ENCODE measurements around the gene CHAF1A. TPM values are rescaled to one million over a fixed set of nuclear protein-coding genes. Genes with fewer than 3 reads are reported as not detected.
A peak's percentile ranks its signal among the peaks of the same experiment; 100 is the strongest.

Gene CHAF1A
- total RNA-seq, 2 experiments from 2014 or later = 57.3 to 65.1 TPM

DNA sequence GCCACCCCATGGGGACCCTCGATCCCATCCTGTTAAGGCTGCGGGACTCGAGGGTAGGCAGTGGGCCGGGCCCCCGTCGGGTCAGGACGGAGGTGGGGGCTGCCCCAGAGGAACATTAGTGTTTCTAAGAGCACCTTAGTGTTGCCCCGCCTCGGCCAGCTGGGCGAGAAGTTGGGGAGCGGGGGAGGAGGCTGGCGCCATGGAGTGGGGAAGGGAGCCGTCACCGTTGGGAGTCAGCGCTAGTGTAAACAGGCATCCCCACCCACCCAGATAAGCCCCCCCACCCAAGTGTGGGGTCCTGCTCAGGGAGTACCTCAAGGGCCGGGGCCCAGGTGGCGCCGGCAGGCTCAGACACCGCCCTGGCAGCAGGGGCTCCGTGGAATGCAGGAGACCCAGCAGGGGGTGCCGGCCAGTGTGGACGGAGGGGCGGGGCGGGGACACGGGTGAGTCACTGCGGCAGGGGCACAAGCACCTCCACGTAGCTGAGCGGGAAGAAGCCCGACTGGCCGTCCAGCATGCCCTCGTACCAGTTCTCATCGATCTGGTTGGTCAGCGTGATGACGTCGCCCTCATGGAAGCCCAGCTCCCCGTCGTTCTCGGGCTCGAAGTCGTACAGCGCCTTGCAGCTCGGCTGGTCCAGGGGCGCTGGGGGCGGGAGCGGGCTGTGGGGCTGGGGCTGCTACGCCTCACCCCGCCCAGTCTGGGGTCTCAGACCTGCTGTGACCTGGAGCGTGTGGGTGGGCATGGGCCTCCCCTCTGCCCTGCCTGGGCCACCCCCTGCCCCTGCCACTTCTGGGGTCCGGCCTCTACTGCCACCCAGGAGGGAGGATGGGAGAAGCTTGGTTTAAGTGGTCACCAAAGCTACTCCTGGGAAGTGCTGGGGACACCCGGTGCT, 41.0 kb upstream of the CHAF1A start:
- Mint-ChIP-seq H3K27me3 (ENCODE audit: low read depth) (no peaks in the 10 kb centered on the region), H3K27ac (no peak overlapping the region), H3K9me3 (no peaks in the 10 kb centered on the region), H3K36me3 (ENCODE audit: low read depth) (peaks cover 5% of the 10 kb centered on the region), H3K4me3 (no peak overlapping the region), H3K4me1 (ENCODE audit: low read depth) (no peaks in the 10 kb centered on the region)
- CTCF ChIA-PET = interaction anchor here (1.4 kb wide), 1 partner anchor 9 kb away, joined by 4 read pairs; no protein-coding TSS in a partner anchor
- intact Hi-C loops (cut with micrococcal nuclease) = no loop called here
- DNase-seq = no peak

DNA sequence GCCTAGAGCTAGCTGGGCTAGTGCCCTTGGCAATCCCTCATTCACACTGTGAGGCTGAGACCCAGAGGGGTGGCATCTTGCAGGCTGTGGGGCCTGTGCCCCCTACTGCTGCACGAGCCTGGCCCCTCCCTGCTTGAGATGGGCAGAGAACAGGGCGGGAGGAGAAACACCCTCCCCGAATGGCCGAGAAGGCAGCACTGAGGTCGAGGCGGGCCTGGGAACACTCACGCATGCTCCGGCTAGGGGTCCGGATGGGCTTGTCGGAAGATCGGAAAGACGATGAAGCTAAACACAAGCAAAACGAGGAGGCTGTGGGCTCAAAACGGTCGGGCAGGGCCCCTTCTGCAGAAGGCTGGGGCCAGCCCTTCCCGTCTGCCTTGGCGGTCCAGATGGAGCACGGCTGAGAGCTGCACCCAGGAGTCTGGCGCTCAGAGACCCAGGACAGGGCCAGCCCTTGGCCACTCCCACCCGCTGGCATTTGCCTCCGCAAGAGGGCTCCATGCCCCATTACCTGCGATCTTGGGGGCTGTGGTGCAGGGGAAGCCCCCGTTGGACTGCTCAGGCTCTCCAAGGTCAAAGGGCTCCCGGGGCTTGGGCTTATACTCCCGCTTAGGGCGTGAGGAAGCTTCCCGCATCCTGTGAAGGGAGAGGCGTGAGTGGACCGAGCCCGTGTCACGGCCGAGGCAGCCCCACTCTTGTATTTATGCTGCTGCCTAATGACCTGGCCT, 40.2 kb upstream of the CHAF1A start:
- Mint-ChIP-seq H3K27ac (no peak overlapping the region), H3K27me3 (ENCODE audit: low read depth) (no peaks in the 10 kb centered on the region), H3K4me1 (ENCODE audit: low read depth) (no peaks in the 10 kb centered on the region), H3K36me3 (ENCODE audit: low read depth) (peaks cover 5% of the 10 kb centered on the region), H3K4me3 (no peak overlapping the region), H3K9me3 (no peaks in the 10 kb centered on the region)
- no peak for DNase-seq
- intact Hi-C loops (cut with micrococcal nuclease) = no loop called here
- CTCF ChIA-PET = interaction anchor here (1.2 to 1.4 kb wide), 2 partner anchors 10 to 38 kb away, joined by 4 read pairs; partner anchors contain the start of gene SH3GL1

DNA sequence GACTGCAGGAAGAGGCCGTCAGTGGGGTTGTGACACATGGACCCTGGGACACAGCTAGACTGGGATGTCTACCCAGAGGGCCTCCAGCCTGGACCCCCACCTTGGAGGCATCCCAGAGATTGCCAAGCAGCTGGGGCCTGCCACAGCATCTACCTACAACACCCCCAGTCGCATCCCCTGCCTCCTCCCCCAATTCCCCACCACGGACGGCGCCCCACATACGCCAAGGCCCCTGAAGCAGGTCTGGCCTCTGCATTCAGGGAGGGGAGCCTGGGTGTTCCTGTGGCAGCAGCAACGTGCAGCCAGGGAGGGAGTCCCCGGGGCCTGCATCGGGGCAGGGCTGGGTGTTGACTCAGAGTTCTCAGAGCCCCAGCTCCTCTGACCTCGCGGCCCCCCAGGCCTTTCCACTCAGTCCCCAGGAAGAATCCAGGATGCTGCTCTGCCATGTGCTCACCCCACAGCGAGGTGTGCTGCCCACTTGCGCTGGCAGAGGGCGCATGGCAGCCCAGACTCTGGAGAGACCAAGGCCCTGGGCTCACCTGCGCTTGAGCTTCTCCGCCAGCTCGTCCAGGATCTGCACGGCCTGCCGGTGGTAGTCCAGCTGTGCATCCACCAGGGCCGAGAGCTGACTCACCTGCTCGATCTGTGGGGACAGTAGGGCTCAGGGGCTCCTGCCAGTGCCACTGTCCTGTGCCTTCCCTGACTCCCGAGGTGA, 39.5 kb upstream of the CHAF1A start:
- CTCF ChIA-PET = interaction anchor here (1.2 kb wide), 1 partner anchor 37 kb away, joined by 4 read pairs; the partner anchor contains the start of gene SH3GL1
- Mint-ChIP-seq H3K27me3 (ENCODE audit: low read depth) (no peaks in the 10 kb centered on the region), H3K27ac (no peak overlapping the region), H3K36me3 (ENCODE audit: low read depth) (peaks cover 2% of the 10 kb centered on the region), H3K9me3 (no peaks in the 10 kb centered on the region), H3K4me1 (ENCODE audit: low read depth) (peaks cover 4% of the 10 kb centered on the region), H3K4me3 (no peak overlapping the region)
- intact Hi-C loops (cut with micrococcal nuclease) = no loop called here
- no peak for DNase-seq

DNA sequence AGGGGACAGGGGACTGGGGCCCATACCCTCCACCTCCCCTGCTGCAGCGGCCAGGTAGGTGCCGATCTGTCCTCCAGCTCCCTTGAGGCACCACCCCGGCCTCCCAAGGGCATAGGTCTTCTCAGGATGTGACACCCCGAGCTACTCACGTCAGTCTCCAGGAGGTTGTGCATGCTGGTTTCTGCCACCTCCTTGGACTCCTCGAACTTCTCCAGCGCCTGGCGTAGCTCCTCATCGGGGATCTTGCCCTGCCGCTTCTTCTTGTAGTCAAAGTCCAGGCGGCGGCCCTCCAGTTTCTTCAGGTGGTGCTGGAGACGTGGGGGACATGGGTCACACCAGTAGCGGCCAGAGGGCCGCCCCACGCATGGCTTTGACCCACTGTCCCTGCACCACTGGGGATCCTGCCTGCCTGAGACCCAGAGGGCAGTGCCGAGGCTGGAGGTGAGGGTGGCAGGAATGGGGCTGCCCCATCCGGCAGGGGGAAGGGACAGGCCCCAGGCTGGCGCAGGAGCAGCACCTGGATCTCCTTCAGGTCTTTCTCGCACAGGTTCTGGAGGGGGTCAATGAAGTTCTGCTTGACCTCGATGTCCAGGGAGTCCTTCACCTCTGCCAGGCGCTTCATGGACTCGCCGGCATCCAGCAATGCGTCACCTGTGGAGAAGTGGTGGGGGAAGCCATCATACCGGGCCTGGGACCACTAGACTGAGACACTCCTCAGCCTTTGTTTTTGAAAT, 38.7 kb upstream of the CHAF1A start:
- H3K27ac Mint-ChIP-seq = peak overlapping the region; percentile 41
- intact Hi-C loops (cut with micrococcal nuclease) = no loop called here

DNA sequence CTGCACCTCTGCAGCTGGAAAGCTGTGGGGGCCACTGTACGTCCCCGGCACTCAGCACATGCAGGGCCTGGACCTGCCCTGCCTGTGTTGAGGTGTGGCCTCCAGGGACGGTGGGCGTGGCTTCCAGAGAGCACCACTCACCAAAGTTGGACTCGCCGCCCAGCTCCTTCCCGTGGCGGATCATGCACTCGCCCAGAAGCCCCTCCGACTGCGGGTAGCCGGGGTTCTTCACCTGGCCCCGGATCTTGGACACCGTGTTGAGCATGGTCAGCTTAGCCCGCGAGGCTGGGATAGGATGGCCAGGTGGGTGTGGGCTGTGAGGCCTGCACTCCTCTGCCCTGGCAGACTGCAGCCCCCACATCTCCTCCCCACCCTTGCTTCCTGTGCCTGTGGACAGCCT, 37.1 kb upstream of the CHAF1A start:
- Mint-ChIP-seq H3K27ac (no peak overlapping the region), H3K9me3 (no peaks in the 10 kb centered on the region), H3K4me3 (no peak overlapping the region), H3K4me1 (ENCODE audit: low read depth) (peaks cover 24% of the 10 kb centered on the region), H3K36me3 (ENCODE audit: low read depth) (peaks cover 2% of the 10 kb centered on the region), H3K27me3 (ENCODE audit: low read depth) (no peaks in the 10 kb centered on the region)
- DNase-seq = no peak
- CTCF ChIA-PET = interaction anchor here (1.3 to 1.8 kb wide), 2 partner anchors 12 to 13 kb away, joined by 3 to 7 read pairs; no protein-coding TSS in a partner anchor
- intact Hi-C loops (cut with micrococcal nuclease) = no loop called here

More for the DNA sequence above, 38.7 kb upstream of the CHAF1A start:
- H3K27me3 Mint-ChIP-seq (ENCODE audit: low read depth) = no peaks in the 10 kb centered on the region
- peaks cover 10% of the 10 kb centered on the region for H3K4me1 Mint-ChIP-seq (ENCODE audit: low read depth)
- DNase-seq = no peak
- H3K4me3 Mint-ChIP-seq = no peak overlapping the region
- peaks cover 2% of the 10 kb centered on the region for H3K36me3 Mint-ChIP-seq (ENCODE audit: low read depth)
- CTCF ChIA-PET = interaction anchor here (0.6 to 1.2 kb wide), 2 partner anchors 11 to 37 kb away, joined by 3 to 4 read pairs; partner anchors contain the start of gene SH3GL1
- no peaks in the 10 kb centered on the region for H3K9me3 Mint-ChIP-seq

DNA sequence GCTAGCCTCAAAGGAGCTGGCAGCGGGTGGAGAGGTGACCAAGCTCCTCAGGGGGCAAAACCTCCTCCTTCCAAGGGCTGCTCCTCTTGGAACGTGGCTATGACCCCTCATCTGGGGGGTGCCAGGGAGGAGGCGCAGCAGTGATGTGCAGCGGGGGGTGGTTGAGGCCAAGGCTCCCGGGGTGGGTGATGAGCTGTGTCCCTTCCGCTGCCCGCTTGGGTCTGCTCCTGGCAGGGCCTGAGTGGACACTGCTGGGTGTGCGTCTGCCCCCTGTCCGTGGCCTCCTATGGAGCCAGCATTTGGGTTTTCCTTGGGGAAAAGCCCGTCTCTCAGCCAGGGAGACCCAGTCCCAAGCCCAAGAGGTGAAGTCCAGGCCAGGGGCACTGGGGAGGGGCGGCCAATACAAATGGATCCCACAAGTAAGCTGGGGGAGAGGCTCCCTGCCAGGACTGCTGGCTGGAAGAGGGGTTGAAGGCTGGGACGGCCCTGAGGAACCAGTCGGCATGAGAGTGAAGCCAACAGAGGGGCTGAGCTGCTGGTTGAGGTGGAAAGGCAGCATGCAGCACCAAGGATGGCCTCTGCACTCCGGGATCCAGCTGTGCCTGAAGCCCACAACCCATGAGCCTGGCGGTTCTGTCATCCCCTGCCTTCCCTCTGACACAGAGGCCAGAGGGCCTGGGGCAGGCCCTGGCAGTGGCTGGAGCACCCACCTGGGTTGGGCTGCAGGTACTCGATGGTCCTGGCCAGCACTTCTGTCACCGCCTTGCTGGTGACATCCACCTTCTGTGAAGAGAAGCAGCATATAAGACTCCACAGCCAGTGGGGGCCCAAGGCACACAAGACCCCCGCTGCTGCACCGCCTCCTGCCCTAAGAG, 36.4 kb upstream of the CHAF1A start:
- Mint-ChIP-seq H3K9me3 (no peaks in the 10 kb centered on the region), H3K36me3 (ENCODE audit: low read depth) (peaks cover 2% of the 10 kb centered on the region), H3K27me3 (ENCODE audit: low read depth) (no peaks in the 10 kb centered on the region), H3K4me1 (ENCODE audit: low read depth) (peaks cover 31% of the 10 kb centered on the region), H3K27ac (no peak overlapping the region), H3K4me3 (no peak overlapping the region)
- DNase-seq = no peak
- CTCF ChIA-PET = interaction anchor here (1.3 to 1.8 kb wide), 2 partner anchors 11 to 13 kb away, joined by 3 to 7 read pairs; no protein-coding TSS in a partner anchor
- intact Hi-C loops (cut with micrococcal nuclease) = no loop called here

DNA sequence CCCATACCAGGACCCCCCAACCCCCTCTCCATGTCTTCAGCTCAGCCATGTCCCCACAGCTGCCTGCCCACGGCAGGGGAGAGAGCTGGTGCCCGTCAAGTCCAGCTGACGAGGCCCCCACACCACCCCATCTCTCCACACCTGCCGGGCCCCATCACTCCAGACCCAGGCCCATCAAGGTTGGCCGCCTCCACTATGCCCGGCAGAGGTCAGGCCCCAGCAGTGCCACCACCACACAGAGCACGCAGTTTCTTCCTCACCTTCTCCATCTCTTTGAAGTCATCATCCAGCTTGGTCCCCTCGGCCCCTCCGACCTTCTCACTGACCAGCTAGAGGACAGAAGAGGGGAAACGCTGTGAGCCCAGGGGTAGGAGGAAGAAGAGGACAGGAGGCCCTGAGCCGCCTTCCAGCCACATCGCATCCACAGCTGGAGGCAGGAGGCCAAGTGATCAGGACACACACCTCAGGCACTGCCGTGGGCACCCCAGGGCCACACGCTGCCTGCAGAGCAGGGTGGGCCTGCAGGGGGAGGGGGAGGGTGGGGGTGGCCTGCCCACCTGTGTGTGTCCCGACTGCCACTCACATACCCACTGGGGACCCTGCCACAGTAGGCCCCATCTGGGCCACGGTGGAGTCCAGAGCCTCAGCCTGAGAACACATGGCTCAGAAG, 35.6 kb upstream of the CHAF1A start:
- H3K27ac Mint-ChIP-seq = peak overlapping the region; percentile 75
- H3K9me3 Mint-ChIP-seq = no peaks in the 10 kb centered on the region
- no peak for DNase-seq
- H3K27me3 Mint-ChIP-seq (ENCODE audit: low read depth) = no peaks in the 10 kb centered on the region
- H3K36me3 Mint-ChIP-seq (ENCODE audit: low read depth) = peaks cover 2% of the 10 kb centered on the region
- no peak overlapping the region for H3K4me3 Mint-ChIP-seq
- CTCF ChIA-PET = interaction anchor here (1.8 kb wide), 1 partner anchor 14 kb away, joined by 7 read pairs; no protein-coding TSS in a partner anchor
- H3K4me1 Mint-ChIP-seq (ENCODE audit: low read depth) = peaks cover 34% of the 10 kb centered on the region
- intact Hi-C loops (cut with micrococcal nuclease) = no loop called here

DNA sequence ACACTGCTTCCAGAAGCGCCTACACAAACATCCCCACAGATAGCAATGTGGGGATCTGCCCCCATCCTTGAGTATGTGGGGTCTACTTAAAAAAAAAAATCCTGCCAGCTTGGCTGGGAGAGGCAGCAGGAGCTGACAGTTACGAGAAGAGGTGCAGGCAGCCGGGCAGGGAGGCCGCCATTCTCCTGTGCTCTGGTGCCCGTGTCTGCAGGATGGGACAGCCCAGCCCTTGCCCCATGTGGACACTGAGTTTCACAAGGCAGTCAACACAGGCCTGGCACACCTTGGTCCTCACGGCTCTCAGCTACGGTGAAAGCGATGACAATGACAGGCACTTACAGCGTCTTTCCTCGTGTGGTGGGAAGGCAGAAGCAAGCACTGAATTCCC, 35.1 kb upstream of the CHAF1A start:
- no peaks in the 10 kb centered on the region for H3K9me3 Mint-ChIP-seq
- DNase-seq = no peak
- peaks cover 36% of the 10 kb centered on the region for H3K4me1 Mint-ChIP-seq (ENCODE audit: low read depth)
- intact Hi-C loops (cut with micrococcal nuclease) = no loop called here
- CTCF ChIA-PET = interaction anchor here (0.6 kb wide), 1 partner anchor 91 kb away, joined by 4 read pairs; no protein-coding TSS in a partner anchor
- H3K27me3 Mint-ChIP-seq (ENCODE audit: low read depth) = no peaks in the 10 kb centered on the region
- peak overlapping the region; percentile 75 for H3K27ac Mint-ChIP-seq
- H3K4me3 Mint-ChIP-seq = no peak overlapping the region
- H3K36me3 Mint-ChIP-seq (ENCODE audit: low read depth) = peaks cover 2% of the 10 kb centered on the region

DNA sequence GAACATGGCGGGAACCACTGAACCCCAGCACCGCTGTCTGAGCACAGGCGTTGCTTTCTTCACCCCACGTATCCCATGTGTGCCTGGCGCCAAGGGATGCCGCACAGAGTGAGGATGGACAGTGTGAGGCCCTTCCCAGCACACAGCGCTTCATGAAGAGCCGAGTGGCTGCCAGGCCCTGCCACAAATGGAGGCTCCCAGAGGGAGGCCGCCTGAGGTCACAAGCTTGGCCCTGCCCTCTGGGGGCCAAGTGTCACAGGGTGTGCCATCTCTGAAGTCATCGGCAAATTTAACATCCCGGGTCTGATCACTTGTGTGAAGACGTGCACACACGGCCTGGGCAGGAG, 34.7 kb upstream of the CHAF1A start:
- peaks cover 2% of the 10 kb centered on the region for H3K36me3 Mint-ChIP-seq (ENCODE audit: low read depth)
- intact Hi-C loops (cut with micrococcal nuclease) = no loop called here
- H3K9me3 Mint-ChIP-seq = no peaks in the 10 kb centered on the region
- peaks cover 36% of the 10 kb centered on the region for H3K4me1 Mint-ChIP-seq (ENCODE audit: low read depth)
- H3K4me3 Mint-ChIP-seq = no peak overlapping the region
- H3K27me3 Mint-ChIP-seq (ENCODE audit: low read depth) = no peaks in the 10 kb centered on the region
- no peak for DNase-seq
- H3K27ac Mint-ChIP-seq = peak overlapping the region; percentile 75
- CTCF ChIA-PET = interaction anchor here (0.6 to 1.3 kb wide), 2 partner anchors 15 to 91 kb away, joined by 4 to 6 read pairs; no protein-coding TSS in a partner anchor

DNA sequence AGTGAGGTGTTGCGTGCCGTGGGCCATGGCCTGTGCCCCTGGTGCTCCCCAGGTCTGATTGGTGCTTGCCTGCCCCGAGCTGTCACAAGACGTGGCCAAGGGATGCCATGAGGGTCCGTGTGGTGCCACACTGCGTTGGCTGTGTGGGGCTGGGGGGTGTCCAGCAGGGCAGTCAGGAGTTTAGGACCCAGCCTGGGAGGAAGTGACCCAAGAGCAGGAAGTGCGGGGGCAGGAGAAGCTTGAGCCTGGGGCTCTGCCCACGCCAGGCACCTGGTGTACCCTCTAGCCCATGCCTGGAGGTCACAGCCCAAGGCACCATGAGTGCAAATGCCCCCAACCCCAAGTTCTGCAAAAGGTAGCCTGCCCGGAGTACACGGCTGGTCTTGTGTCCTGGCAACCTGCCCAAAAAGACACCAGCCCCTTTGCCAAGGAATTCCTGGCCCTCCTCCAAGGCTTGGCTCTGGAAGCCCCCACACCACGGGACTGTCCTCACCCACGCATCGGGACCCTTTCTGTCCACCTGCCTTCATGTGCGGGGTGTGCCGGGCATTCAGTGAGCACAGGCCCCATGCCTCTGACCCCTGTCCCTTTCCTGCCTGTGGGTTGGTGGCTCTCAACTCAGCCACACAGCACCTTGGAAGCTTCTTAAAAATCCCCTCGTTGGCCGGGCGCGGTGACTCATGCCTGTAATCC, 34.2 kb upstream of the CHAF1A start:
- intact Hi-C loops (cut with micrococcal nuclease) = no loop called here
- no peaks in the 10 kb centered on the region for H3K27me3 Mint-ChIP-seq (ENCODE audit: low read depth)
- no peaks in the 10 kb centered on the region for H3K9me3 Mint-ChIP-seq
- H3K27ac Mint-ChIP-seq = peak overlapping the region; percentile 96
- CTCF ChIA-PET = interaction anchor here (1.0 to 1.3 kb wide), 2 partner anchors 15 to 32 kb away, joined by 6 to 7 read pairs; partner anchors contain the start of gene SH3GL1
- no peaks in the 10 kb centered on the region for H3K36me3 Mint-ChIP-seq (ENCODE audit: low read depth)
- H3K4me1 Mint-ChIP-seq (ENCODE audit: low read depth) = peaks cover 38% of the 10 kb centered on the region
- H3K4me3 Mint-ChIP-seq = peak overlapping the region; percentile 78
- peak; percentile 38 for DNase-seq

Measured in activated naive CD4-positive, alpha-beta T cell treated with anti-CD3 and anti-CD28 coated beads for 36 hours (primary cell).